Prostate gland (tissue), 2 donors: ENCODE measurements around the gene KRT76.

Experiments used
- POLR2A ChIP-seq: fragments of 450-650 bp; IDR thresholded peaks from one replicate; pipeline ENCODE4 v1.6.1; 2016; ENCODE audit warnings: antibody characterized with exemption, mild to moderate bottlenecking
- POLR2AphosphoS5 ChIP-seq: sonication (generic); formaldehyde crosslinking; IDR thresholded peaks from one replicate; pipeline ENCODE4 v1.6.1; 2017; ENCODE audit warnings: antibody characterized with exemption
- TF ChIP-seq, protein P1 (sequence below), 4 experiments: fragments of 200-600 bp in 2 of 4; fragments of 450-650 bp in 2 of 4; sonication (generic) in 2 of 4; IDR thresholded peaks; 1 replicate in 3 of 4; 2 replicates in 1 of 4; pipeline ENCODE4 v1.5.1; 2016 to 2019; ENCODE audit warnings: antibody characterized with exemption in 4 of 4, mild to moderate bottlenecking in 2 of 4, moderate library complexity in 2 of 4

DNA sequence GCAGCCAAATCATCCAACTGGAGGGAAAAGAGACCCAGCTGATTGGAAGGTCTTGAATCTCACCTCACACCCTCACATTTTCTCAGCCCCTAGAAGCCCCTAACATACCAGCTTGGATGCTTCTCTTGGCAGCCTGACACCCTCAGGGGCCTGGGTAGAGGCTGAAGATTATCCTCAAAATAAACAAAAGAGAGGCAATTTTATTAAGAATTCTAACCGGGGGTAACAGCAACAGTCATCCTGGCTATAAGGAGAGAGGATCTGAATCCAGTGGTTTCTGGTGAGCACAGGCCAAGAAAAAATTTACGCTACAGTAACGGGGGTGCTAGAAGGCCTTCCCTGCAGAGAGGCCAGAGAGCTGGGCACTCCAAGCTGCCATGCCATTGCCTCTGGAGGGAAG lies 21.6 kb downstream of the KRT76 start:
- TF ChIP-seq, protein P1, sequence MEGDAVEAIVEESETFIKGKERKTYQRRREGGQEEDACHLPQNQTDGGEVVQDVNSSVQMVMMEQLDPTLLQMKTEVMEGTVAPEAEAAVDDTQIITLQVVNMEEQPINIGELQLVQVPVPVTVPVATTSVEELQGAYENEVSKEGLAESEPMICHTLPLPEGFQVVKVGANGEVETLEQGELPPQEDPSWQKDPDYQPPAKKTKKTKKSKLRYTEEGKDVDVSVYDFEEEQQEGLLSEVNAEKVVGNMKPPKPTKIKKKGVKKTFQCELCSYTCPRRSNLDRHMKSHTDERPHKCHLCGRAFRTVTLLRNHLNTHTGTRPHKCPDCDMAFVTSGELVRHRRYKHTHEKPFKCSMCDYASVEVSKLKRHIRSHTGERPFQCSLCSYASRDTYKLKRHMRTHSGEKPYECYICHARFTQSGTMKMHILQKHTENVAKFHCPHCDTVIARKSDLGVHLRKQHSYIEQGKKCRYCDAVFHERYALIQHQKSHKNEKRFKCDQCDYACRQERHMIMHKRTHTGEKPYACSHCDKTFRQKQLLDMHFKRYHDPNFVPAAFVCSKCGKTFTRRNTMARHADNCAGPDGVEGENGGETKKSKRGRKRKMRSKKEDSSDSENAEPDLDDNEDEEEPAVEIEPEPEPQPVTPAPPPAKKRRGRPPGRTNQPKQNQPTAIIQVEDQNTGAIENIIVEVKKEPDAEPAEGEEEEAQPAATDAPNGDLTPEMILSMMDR (IDR thresholded peaks at IDR 0.05): no peak
- TF ChIP-seq POLR2A: no peak
- no peak for TF ChIP-seq POLR2AphosphoS5
